ENCODE data around the gene NCKAP5. TPM values are rescaled to one million over a fixed set of nuclear protein-coding genes. Genes with fewer than 3 reads are reported as not detected.

The NCKAP5 gene
- total RNA-seq, 1 experiment from 2014 or later = not detected

DNA sequence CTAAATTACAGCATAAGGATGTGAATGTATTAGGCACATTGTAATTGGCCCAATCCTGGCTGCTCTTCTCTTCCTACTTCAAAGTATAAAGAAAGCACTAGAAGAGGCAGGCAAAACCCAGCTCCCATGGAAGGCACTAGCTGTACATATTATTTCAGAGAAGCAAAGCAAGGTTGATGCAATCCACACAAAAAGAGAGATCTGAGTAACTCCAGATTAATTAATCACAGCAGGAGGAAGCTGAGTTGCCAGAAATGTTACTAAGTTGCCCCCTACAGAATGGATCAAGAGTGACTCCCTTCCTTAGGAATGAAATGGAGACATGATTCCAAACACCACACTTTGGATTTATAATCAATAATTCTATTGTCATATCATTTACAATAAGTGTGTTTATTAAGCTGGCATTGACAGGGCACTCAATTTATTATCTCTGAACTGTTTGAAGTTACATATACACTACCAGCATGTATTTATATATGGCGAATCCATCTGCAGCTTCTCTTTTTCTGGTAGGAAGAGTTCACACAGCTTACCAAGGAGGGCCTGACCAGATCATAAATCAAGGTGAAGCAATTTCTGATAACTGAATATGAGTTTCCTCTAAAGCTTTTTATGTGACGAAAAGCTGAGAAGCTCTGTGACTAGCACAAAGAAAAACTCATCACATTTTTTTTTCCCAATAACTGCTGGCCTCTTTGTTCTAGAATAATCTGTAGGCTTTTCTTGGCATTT lies 505.2 kb downstream of the NCKAP5 start:
- BruUV-seq (replicated peaks) = no TSS peak
- Histone ChIP-seq H4K20me1 (ENCODE audit: insufficient read depth) (no peaks in the 10 kb centered on the region), H3F3A (ENCODE audit: insufficient read depth, low read depth) (no peaks in the 10 kb centered on the region), H3K9me3 (ENCODE audit: insufficient read depth, low read depth) (no peaks in the 10 kb centered on the region), H3K79me2 (ENCODE audit: low read depth) (no peaks in the 10 kb centered on the region), H3K4me1 (replicated peaks; ENCODE audit: insufficient read depth) (no peaks in the 10 kb centered on the region), H3K4me3 (no peak overlapping the region), H3K4me2 (no peak overlapping the region), H3K27me3 (ENCODE audit: insufficient read depth, low read depth) (peaks cover 6% of the 10 kb centered on the region; the same call in 1 of the 2 replicates), H3K27ac (no peak overlapping the region), H3K9me2 (ENCODE audit: insufficient read depth) (no peaks in the 10 kb centered on the region), H2AFZ (no peak overlapping the region), H3K36me3 (ENCODE audit: low read depth) (no peaks in the 10 kb centered on the region)
- ChIA-PET CTCF (no interaction called here), POLR2A (ENCODE audit: unreplicated experiment) (no interaction called here)
- intact Hi-C loops (cut with micrococcal nuclease; ENCODE audit: unreplicated experiment) = no loop called here
- DNase-seq = no peak
- TF ChIP-seq, protein P1, sequence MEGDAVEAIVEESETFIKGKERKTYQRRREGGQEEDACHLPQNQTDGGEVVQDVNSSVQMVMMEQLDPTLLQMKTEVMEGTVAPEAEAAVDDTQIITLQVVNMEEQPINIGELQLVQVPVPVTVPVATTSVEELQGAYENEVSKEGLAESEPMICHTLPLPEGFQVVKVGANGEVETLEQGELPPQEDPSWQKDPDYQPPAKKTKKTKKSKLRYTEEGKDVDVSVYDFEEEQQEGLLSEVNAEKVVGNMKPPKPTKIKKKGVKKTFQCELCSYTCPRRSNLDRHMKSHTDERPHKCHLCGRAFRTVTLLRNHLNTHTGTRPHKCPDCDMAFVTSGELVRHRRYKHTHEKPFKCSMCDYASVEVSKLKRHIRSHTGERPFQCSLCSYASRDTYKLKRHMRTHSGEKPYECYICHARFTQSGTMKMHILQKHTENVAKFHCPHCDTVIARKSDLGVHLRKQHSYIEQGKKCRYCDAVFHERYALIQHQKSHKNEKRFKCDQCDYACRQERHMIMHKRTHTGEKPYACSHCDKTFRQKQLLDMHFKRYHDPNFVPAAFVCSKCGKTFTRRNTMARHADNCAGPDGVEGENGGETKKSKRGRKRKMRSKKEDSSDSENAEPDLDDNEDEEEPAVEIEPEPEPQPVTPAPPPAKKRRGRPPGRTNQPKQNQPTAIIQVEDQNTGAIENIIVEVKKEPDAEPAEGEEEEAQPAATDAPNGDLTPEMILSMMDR (conservative IDR thresholded peaks at IDR 0.05) = no peak
- no peak for TF ChIP-seq EZH2 (IDR thresholded peaks at IDR 0.05; ENCODE audit: low read depth)

DNA sequence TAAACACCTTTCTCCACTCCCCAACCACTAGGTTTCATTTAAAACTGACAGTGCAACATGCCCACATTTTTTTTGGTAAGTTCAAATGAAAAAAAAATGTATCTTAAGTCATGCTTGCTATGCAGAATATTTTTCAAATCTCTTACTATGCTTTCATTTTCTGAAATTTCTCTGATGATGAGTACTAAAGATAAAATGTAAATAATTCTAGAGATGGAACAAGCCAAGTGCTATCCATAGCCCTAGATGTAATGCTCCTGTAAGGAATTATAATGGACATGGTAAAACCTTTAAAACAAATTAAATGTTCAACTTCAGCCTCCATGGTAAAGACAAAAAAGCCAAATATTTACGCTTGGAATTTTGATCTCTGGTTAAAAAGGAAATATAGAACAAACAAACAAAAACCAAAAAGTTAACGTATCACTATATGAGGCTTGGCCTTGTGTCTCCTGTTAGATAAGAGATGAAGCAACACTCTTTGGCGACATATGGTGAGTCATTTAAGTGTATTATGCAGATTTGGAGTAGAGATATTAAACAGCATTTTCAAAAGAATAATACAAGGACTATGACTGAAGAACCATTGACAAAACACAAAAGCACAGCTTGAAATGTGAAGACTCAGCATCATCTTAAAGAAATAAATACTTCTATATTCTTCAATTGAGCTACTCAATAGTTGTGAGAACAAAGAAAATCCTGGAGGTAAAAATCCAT lies 506.2 kb downstream of the NCKAP5 start:
- no peaks in the 10 kb centered on the region for H3K79me2 ChIP-seq (ENCODE audit: low read depth)
- no peak overlapping the region for H3K27ac ChIP-seq
- H3K4me3 ChIP-seq = no peak overlapping the region
- no peak overlapping the region for H3K4me2 ChIP-seq
- TF ChIP-seq, protein P1 (conservative IDR thresholded peaks at IDR 0.05) = no peak
- TF ChIP-seq EZH2 (IDR thresholded peaks at IDR 0.05; ENCODE audit: low read depth) = no peak
- H3K4me1 ChIP-seq (replicated peaks; ENCODE audit: insufficient read depth) = no peaks in the 10 kb centered on the region
- no peaks in the 10 kb centered on the region for H3F3A ChIP-seq (ENCODE audit: insufficient read depth, low read depth)
- no peak for DNase-seq
- CTCF ChIA-PET = no interaction called here
- H3K36me3 ChIP-seq (ENCODE audit: low read depth) = no peaks in the 10 kb centered on the region
- BruUV-seq (replicated peaks) = no TSS peak
- H4K20me1 ChIP-seq (ENCODE audit: insufficient read depth) = no peaks in the 10 kb centered on the region
- H3K9me2 ChIP-seq (ENCODE audit: insufficient read depth) = no peaks in the 10 kb centered on the region
- no peak overlapping the region for H2AFZ ChIP-seq
- POLR2A ChIA-PET (ENCODE audit: unreplicated experiment) = no interaction called here
- intact Hi-C loops (cut with micrococcal nuclease; ENCODE audit: unreplicated experiment) = no loop called here
- peaks cover 6% of the 10 kb centered on the region; the same call in 1 of the 2 replicates for H3K27me3 ChIP-seq (ENCODE audit: insufficient read depth, low read depth)
- H3K9me3 ChIP-seq (ENCODE audit: insufficient read depth, low read depth) = no peaks in the 10 kb centered on the region

DNA sequence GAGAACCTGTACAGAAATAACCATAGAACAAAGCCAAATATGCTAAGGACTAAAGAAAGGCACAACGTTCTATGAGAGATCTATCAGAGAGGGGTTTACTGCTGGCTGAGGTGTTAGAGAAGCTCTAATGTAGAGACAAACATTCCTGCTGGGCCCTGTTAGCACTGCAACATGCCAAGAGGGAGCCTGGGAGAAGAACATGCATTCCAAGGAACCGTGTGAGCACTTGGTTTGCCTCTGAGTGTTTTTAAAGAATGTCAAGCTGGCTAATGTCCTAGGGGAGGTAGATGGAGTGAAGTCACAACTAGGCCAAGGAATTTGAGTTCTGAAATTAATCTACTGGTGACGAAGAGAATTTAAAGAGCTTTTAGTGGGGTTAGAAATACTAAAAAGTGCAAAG lies 514.0 kb downstream of the NCKAP5 start:
- TF ChIP-seq, protein P1 (conservative IDR thresholded peaks at IDR 0.05) = no peak
- no peak for TF ChIP-seq EZH2 (IDR thresholded peaks at IDR 0.05; ENCODE audit: low read depth)
- Histone ChIP-seq H3K9me2 (ENCODE audit: insufficient read depth) (no peaks in the 10 kb centered on the region), H3K79me2 (ENCODE audit: low read depth) (no peaks in the 10 kb centered on the region), H4K20me1 (ENCODE audit: insufficient read depth) (no peaks in the 10 kb centered on the region), H2AFZ (no peak overlapping the region), H3K9me3 (ENCODE audit: insufficient read depth, low read depth) (no peaks in the 10 kb centered on the region), H3K36me3 (ENCODE audit: low read depth) (no peaks in the 10 kb centered on the region), H3K4me3 (no peak overlapping the region), H3K4me2 (no peak overlapping the region), H3F3A (ENCODE audit: insufficient read depth, low read depth) (no peaks in the 10 kb centered on the region), H3K4me1 (replicated peaks; ENCODE audit: insufficient read depth) (no peaks in the 10 kb centered on the region), H3K27me3 (ENCODE audit: insufficient read depth, low read depth) (no peaks in the 10 kb centered on the region), H3K27ac (no peak overlapping the region)
- no TSS peak for BruUV-seq (replicated peaks)
- intact Hi-C loops (cut with micrococcal nuclease; ENCODE audit: unreplicated experiment) = no loop called here
- ChIA-PET POLR2A (ENCODE audit: unreplicated experiment) (no interaction called here), CTCF (no interaction called here)
- no peak for DNase-seq
